ENCODE measurements around the gene NBAS. TPM values are rescaled to one million over a fixed set of nuclear protein-coding genes. Genes with fewer than 3 reads are reported as not detected.

Gene NBAS
- total and polyA plus RNA-seq, 9 donors, result 25.8 to 48.9 (median 43.4) TPM

DNA sequence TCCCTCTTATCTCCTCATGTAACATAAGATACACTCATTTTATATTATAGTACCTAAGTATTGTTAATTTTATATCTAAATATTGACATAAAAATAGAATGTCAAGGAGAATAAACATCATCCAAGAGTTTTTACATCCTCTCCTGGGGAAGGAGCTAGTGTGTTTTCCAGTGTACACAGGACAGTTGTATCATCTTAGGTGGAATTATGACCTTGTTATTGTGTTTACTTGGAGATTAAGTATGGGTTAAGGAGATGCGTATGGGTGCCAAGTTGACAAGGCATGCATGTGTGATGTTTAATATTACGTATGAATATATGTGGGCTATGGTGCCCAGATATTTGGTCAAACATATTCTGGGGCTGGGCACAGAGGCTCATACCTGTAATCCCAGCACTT, 19.3 kb upstream of the NBAS start:
- Histone ChIP-seq H3K27me3 (no peaks in the 10 kb centered on the region), H3K27ac (no peak overlapping the region), H3K9me3 (peaks cover 0 to 4% of the 10 kb centered on the region in 2 donors), H3K4me3 (no peak overlapping the region), H3K4me1 (ENCODE audit: insufficient read depth) (no peaks in the 10 kb centered on the region), H3K36me3 (no peaks in the 10 kb centered on the region)
- intact Hi-C loops (cut with DNase I), result no loop called here
- no peak for DNase-seq
- 78 to 87% (median 84%) methylated on average over 2 of the region's 2 CpGs for WGBS, 3 donors
- TF ChIP-seq EP300 (IDR thresholded peaks at IDR 0.05), result no peak
- TF ChIP-seq, protein P1, sequence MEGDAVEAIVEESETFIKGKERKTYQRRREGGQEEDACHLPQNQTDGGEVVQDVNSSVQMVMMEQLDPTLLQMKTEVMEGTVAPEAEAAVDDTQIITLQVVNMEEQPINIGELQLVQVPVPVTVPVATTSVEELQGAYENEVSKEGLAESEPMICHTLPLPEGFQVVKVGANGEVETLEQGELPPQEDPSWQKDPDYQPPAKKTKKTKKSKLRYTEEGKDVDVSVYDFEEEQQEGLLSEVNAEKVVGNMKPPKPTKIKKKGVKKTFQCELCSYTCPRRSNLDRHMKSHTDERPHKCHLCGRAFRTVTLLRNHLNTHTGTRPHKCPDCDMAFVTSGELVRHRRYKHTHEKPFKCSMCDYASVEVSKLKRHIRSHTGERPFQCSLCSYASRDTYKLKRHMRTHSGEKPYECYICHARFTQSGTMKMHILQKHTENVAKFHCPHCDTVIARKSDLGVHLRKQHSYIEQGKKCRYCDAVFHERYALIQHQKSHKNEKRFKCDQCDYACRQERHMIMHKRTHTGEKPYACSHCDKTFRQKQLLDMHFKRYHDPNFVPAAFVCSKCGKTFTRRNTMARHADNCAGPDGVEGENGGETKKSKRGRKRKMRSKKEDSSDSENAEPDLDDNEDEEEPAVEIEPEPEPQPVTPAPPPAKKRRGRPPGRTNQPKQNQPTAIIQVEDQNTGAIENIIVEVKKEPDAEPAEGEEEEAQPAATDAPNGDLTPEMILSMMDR (IDR thresholded peaks at IDR 0.05), result no peak
- no peak for TF ChIP-seq POLR2A (IDR thresholded peaks at IDR 0.05)

DNA sequence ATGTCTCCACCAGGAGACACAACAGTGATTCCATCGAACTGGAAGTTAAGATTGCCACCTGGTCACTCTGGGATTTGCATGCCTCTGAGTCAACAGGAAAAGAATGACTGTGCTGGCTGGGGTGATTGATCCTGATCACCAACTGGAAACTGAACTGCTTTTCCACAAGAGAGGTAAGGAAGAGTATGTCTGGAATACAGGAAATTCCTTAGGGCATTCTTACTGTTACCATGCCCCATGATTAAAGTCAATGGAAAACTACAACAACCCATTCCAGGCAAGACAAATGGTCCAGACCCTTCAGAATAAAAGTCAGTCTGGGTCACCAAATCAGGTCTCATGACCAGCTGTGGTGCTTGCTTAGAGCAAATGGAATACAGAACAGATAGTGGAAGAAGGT, 18.5 kb upstream of the NBAS start:
- WGBS, 3 donors, result 59 to 71% (median 64%) methylated on average over 1 of the region's 1 CpG
- no peak for DNase-seq

DNA sequence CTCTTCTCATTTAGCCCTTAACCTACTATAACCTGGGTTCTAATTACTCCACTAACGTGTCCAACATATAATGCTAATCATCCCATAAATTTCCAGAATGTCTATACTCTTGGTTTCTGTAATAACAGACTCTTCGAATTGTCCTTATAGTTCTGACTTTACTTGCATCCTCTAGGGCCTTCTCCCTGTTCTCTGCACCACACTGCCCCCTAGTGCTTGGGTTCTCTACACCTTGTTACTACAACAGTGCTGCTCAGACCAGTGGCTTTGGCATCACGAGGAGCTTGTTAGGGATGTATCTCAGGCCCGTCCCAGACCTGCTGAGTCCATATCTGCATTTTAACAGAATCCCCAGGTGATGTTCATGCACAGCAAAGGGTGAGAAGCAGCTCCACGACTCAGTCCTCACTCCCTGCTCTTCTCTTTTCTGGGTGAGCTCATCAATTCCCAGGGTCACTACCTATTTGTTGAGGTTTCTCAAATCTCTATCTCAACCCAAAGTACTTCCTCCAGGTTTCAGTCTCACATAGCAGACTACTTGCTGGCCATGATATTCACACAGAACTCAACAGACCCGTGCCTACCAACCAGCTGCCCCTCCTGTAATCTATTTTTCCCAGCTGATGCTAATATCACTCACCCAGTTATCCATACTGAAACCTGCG, 16.1 kb upstream of the NBAS start:
- intact Hi-C loops (cut with DNase I), result no loop called here
- Histone ChIP-seq H3K36me3 (no peaks in the 10 kb centered on the region), H3K4me1 (ENCODE audit: insufficient read depth) (no peaks in the 10 kb centered on the region), H3K4me3 (no peak overlapping the region), H3K27me3 (no peaks in the 10 kb centered on the region), H3K27ac (no peak overlapping the region), H3K9me3 (no peaks in the 10 kb centered on the region)
- DNase-seq, result peak; percentile 74 to 88 (median 82)
- TF ChIP-seq, protein P1 (IDR thresholded peaks at IDR 0.05), result peak in 2 of 3 donors; percentile 39 to 49
- TF ChIP-seq POLR2A (IDR thresholded peaks at IDR 0.05), result no peak
- 27 to 33% (median 30%) methylated on average over 7 of the region's 7 CpGs for WGBS, 3 donors

More for the DNA sequence above, 18.5 kb upstream of the NBAS start:
- no peak overlapping the region for H3K27ac ChIP-seq
- no peak for TF ChIP-seq POLR2A (IDR thresholded peaks at IDR 0.05)
- TF ChIP-seq, protein P1 (IDR thresholded peaks at IDR 0.05), result no peak
- no peak for TF ChIP-seq EP300 (IDR thresholded peaks at IDR 0.05)
- intact Hi-C loops (cut with DNase I), result no loop called here
- H3K4me3 ChIP-seq, result no peak overlapping the region
- H3K27me3 ChIP-seq, result no peaks in the 10 kb centered on the region
- no peaks in the 10 kb centered on the region for H3K9me3 ChIP-seq
- no peaks in the 10 kb centered on the region for H3K4me1 ChIP-seq (ENCODE audit: insufficient read depth)
- H3K36me3 ChIP-seq, result no peaks in the 10 kb centered on the region

DNA sequence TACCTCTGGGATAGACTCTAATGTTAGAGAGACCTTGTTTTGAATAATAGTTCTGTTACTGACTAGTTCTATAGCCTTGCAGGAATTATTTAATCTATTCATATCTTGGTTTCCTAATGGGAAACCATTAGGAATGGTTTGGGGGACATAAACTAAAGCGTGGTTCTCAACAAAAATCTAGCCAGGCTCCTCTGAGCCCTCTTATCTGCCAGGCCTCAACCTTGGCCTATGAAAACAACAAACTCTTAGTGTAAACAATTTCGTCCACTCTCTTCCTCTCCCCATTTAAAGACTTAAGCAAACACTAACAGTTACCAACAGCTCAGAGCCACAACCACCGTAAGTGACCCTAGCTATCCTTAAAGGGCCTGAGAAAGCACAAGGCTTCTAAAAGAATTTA, 10.6 kb upstream of the NBAS start:
- intact Hi-C loops (cut with DNase I), result no loop called here
- no peak for TF ChIP-seq EP300 (IDR thresholded peaks at IDR 0.05)
- TF ChIP-seq, protein P1 (IDR thresholded peaks at IDR 0.05), result no peak
- TF ChIP-seq POLR2A (IDR thresholded peaks at IDR 0.05), result no peak
- WGBS, 3 donors, result 25 to 57% (median 30%) methylated on average over 3 of the region's 3 CpGs
- no peak for DNase-seq
- H3K27ac ChIP-seq, result no peak overlapping the region
- no peaks in the 10 kb centered on the region for H3K27me3 ChIP-seq
- no peaks in the 10 kb centered on the region for H3K36me3 ChIP-seq
- H3K4me3 ChIP-seq, result no peak overlapping the region
- H3K4me1 ChIP-seq (ENCODE audit: insufficient read depth), result no peaks in the 10 kb centered on the region
- no peaks in the 10 kb centered on the region for H3K9me3 ChIP-seq

Measured in ovary (tissue), 9 donors.